Ovary (tissue), 3 donors: ENCODE results near the gene CACNA2D4.

Source experiments
- EP300 ChIP-seq: sonication (generic); formaldehyde crosslinking; IDR thresholded peaks from one replicate; pipeline ENCODE4 v1.6.1; 2017; ENCODE audit warnings: antibody characterized with exemption
- TF ChIP-seq, protein P1 (sequence below), 3 donors: fragments of 450-650 bp in 2 of 3; fragments of 200-600 bp in 1 of 3; IDR thresholded peaks; one replicate each; pipeline versions ENCODE4 v1.5.1 to v1.8.0; 2016 to 2022; ENCODE audit warnings: antibody characterized with exemption in 3 of 3, mild to moderate bottlenecking in 1 of 3
- donor health status: DM: no; HTN: no; CAD: no.

DNA sequence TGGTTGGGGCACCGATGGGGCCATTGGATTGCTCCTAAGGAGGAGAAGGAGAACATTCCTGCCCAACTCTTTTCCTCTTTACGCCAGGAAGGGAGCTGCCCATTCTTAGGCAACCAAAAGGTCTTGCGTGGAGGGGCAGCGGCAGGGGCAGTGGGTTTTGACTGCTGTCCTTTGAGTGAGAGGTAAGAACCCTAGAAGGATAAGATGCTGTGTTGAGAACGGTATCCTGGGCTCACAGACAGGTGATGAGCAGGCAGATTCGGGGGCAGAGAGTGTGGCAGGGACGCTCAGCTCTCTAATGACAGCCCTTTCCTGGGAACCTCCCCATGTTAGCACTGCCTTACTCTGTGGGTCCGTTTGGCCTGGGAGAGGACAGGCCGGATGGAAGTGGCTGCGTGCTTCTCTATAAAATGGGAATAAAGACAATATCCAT, 84.8 kb downstream of the CACNA2D4 start:
- TF ChIP-seq, protein P1, sequence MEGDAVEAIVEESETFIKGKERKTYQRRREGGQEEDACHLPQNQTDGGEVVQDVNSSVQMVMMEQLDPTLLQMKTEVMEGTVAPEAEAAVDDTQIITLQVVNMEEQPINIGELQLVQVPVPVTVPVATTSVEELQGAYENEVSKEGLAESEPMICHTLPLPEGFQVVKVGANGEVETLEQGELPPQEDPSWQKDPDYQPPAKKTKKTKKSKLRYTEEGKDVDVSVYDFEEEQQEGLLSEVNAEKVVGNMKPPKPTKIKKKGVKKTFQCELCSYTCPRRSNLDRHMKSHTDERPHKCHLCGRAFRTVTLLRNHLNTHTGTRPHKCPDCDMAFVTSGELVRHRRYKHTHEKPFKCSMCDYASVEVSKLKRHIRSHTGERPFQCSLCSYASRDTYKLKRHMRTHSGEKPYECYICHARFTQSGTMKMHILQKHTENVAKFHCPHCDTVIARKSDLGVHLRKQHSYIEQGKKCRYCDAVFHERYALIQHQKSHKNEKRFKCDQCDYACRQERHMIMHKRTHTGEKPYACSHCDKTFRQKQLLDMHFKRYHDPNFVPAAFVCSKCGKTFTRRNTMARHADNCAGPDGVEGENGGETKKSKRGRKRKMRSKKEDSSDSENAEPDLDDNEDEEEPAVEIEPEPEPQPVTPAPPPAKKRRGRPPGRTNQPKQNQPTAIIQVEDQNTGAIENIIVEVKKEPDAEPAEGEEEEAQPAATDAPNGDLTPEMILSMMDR (IDR thresholded peaks at IDR 0.05) = no peak
- TF ChIP-seq EP300 = no peak
